SU-DHL-6 (cell line): ENCODE measurements around the gene CDYL2.

ENCODE experiments used
- H2AFZ ChIP-seq: fragments of 200-600 bp; sonication (generic); 2 replicates; pipeline ENCODE4 v1.6.1; 2014; ENCODE audit warnings: low read depth, mild to moderate bottlenecking, moderate library complexity, mixed read lengths, antibody characterized with exemption, low read length; ENCODE audit not compliant: severe bottlenecking
- H3F3A ChIP-seq: fragments of 200-600 bp; shearing (Covaris generic); 2 replicates; pipeline ENCODE4 v1.6.0; 2016; ENCODE audit warnings: antibody characterized with exemption, mild to moderate bottlenecking; ENCODE audit not compliant: insufficient read depth
- H3K27ac ChIP-seq: fragments of 200-600 bp; sonication (generic); 2 replicates; pipeline ENCODE4 v1.5.1; 2016; ENCODE audit warnings: low read depth, mild to moderate bottlenecking, low read length, moderate library complexity, mixed read lengths
- H3K27me3 ChIP-seq: fragments of 200-600 bp; sonication (generic), shearing (Covaris generic); 2 replicates; pipeline ENCODE4 v1.6.0; 2014; ENCODE audit warnings: mild to moderate bottlenecking, low read length
- H3K36me3 ChIP-seq: fragments of 200-600 bp; sonication (generic); 2 replicates; pipeline ENCODE4 v1.6.1; 2014; ENCODE audit warnings: mild to moderate bottlenecking, low read length, mixed read lengths
- H3K4me2 ChIP-seq: fragments of 300-600, 200-600 bp; shearing (Covaris generic), sonication (generic); 2 replicates; pipeline ENCODE4 v1.6.0; 2014; ENCODE audit warnings: low read length, low read depth, mild to moderate bottlenecking; ENCODE audit not compliant: poor library complexity, severe bottlenecking
- H3K4me3 ChIP-seq: fragments of 200-600 bp; sonication (generic); 2 replicates; pipeline ENCODE4 v1.5.1; 2014; ENCODE audit warnings: antibody characterized with exemption, low read length, mild to moderate bottlenecking, mixed read lengths; ENCODE audit not compliant: insufficient read depth, poor library complexity, severe bottlenecking
- H3K79me2 ChIP-seq: fragments of 200-600 bp; sonication (generic); 2 replicates; pipeline ENCODE4 v1.6.1; 2014; ENCODE audit warnings: mild to moderate bottlenecking, low read length, moderate library complexity; ENCODE audit not compliant: insufficient read depth
- H3K9ac ChIP-seq: fragments of 200-600 bp; sonication (generic); 2 replicates; pipeline ENCODE4 v1.7.0; 2014; ENCODE audit warnings: mild to moderate bottlenecking, low read length
- H3K9me2 ChIP-seq: fragments of 200-600 bp; sonication (generic); replicated peaks from 2 replicates; pipeline ENCODE4 v1.6.1; 2014; ENCODE audit warnings: low read length; ENCODE audit not compliant: insufficient read depth
- H3K9me3 ChIP-seq: fragments of 200-600 bp; sonication (generic); 2 replicates; pipeline ENCODE4 v1.6.1; 2014; ENCODE audit warnings: low read length, mixed read lengths; ENCODE audit not compliant: insufficient read depth
- H4K20me1 ChIP-seq: fragments of 200-600 bp; sonication (generic); 2 replicates; pipeline ENCODE4 v1.6.1; 2014; ENCODE audit warnings: low read depth, mild to moderate bottlenecking, antibody characterized with exemption, low read length, moderate library complexity, mixed read lengths
- EZH2phosphoT487 ChIP-seq: fragments of 200-600 bp; sonication (generic), shearing (Covaris generic); conservative IDR thresholded peaks from 2 replicates; pipeline ENCODE4 v1.6.1; 2018; ENCODE audit warnings: mild to moderate bottlenecking, antibody characterized with exemption, low read length, moderate library complexity, mixed read lengths
- TF ChIP-seq, protein P1 (sequence below): fragments of 200-600 bp; sonication (generic); IDR thresholded peaks from one replicate; pipeline ENCODE4 v1.5.1; 2017; ENCODE audit warnings: antibody characterized with exemption, mild to moderate bottlenecking, low read length, moderate library complexity; ENCODE audit not compliant: insufficient read depth, poor library complexity, severe bottlenecking

Gene CDYL2

DNA sequence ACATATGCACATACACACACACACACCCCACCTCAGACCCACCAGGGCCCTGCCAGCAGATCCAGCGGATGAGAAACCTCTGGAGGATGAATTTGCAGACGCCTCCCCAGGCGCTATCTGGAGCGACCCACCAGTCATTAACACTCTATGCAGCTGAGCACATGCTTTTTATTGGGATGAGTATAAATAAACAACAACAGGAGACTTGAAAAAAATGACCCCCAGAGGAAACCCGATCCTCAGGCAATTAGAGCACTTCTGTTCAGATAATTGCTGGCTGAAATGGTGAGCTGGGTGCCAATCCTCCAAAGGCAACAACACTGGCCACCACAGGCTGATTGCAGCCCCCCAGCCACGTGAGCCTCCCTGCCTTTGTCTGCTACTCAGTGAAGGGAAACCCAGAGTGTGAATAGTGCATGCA lies 230.7 kb downstream of the CDYL2 start:
- TF ChIP-seq EZH2phosphoT487: no peak
- TF ChIP-seq, protein P1, sequence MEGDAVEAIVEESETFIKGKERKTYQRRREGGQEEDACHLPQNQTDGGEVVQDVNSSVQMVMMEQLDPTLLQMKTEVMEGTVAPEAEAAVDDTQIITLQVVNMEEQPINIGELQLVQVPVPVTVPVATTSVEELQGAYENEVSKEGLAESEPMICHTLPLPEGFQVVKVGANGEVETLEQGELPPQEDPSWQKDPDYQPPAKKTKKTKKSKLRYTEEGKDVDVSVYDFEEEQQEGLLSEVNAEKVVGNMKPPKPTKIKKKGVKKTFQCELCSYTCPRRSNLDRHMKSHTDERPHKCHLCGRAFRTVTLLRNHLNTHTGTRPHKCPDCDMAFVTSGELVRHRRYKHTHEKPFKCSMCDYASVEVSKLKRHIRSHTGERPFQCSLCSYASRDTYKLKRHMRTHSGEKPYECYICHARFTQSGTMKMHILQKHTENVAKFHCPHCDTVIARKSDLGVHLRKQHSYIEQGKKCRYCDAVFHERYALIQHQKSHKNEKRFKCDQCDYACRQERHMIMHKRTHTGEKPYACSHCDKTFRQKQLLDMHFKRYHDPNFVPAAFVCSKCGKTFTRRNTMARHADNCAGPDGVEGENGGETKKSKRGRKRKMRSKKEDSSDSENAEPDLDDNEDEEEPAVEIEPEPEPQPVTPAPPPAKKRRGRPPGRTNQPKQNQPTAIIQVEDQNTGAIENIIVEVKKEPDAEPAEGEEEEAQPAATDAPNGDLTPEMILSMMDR: no peak
- no peaks in the 10 kb centered on the region for H4K20me1 ChIP-seq
- H3K9me2 ChIP-seq: no peaks in the 10 kb centered on the region
- no peaks in the 10 kb centered on the region for H3K36me3 ChIP-seq
- H3K27me3 ChIP-seq: no peaks in the 10 kb centered on the region
- no peak overlapping the region for H2AFZ ChIP-seq
- H3K79me2 ChIP-seq: no peaks in the 10 kb centered on the region
- no peak overlapping the region for H3K9ac ChIP-seq
- H3K4me3 ChIP-seq: no peak overlapping the region
- no peak overlapping the region for H3K4me2 ChIP-seq
- no peaks in the 10 kb centered on the region for H3F3A ChIP-seq
- H3K9me3 ChIP-seq: no peaks in the 10 kb centered on the region
- H3K27ac ChIP-seq: no peak overlapping the region

DNA sequence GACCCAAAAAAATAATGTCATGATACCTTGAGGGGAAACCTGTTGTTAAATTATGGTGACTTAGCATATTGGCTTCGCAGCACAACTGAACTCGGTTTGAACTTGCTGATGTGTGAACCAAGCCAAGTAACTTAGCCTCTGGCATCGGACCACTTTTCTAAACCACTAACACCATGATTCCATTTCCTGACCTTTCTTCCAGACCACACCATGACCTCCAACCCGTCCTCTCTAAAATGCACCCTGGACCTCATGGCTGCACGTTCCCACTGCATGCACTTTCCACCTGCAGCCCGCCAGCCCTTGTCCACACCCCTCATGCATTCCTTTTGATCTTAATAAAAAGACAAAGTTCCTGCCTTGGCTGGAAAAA lies 234.3 kb downstream of the CDYL2 start:
- no peak overlapping the region for H3K9ac ChIP-seq

DNA sequence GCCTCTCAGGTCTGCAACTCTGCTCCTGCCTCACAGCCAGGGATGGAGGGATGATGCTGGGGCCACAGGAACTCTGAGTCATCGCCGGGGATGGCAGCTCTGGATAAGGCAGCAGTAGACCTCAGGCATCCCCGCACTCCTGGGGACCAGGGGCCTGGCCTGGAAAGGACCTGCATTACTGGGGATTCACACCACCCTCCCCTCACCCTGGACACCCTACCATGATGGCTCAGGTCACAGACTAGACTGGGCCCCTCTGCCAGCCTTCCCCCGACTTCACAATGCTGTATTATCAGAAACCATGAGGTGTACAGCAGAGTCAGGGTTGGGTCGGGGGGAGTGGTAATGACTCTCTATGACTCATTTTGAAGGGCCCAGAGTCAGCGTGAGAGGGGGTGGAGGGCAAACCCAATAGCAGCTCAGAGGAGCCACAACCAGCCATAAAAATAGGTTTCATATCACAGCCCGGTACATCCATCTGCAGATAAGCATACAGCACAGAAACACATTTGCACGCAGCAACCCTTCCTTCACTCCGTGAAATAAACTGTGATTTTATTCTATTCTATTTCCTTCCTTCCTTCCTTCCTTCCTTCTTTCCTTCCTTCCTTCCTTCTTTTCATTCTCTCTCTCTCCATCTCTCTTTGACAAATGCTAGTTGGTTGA lies 234.8 kb downstream of the CDYL2 start:
- Histone ChIP-seq H3K9ac (no peak overlapping the region), H3K9me3 (no peaks in the 10 kb centered on the region)
- TF ChIP-seq, protein P1: no peak
- no peak for TF ChIP-seq EZH2phosphoT487

More for the DNA sequence above, 234.3 kb downstream of the CDYL2 start:
- Histone ChIP-seq H3K79me2 (no peaks in the 10 kb centered on the region), H3K36me3 (no peaks in the 10 kb centered on the region), H3F3A (no peaks in the 10 kb centered on the region), H4K20me1 (no peaks in the 10 kb centered on the region), H3K4me3 (no peak overlapping the region), H3K4me2 (no peak overlapping the region), H2AFZ (no peak overlapping the region), H3K9me3 (no peaks in the 10 kb centered on the region), H3K9me2 (no peaks in the 10 kb centered on the region), H3K27ac (no peak overlapping the region), H3K27me3 (no peaks in the 10 kb centered on the region; the same call in 1 of the 2 replicates)
- TF ChIP-seq, protein P1: no peak
- no peak for TF ChIP-seq EZH2phosphoT487

More for the DNA sequence above, 234.8 kb downstream of the CDYL2 start:
- H3K4me3 ChIP-seq: no peak overlapping the region
- H3K27ac ChIP-seq: no peak overlapping the region
- H3F3A ChIP-seq: no peaks in the 10 kb centered on the region
- H3K36me3 ChIP-seq: no peaks in the 10 kb centered on the region
- no peaks in the 10 kb centered on the region; the same call in 1 of the 2 replicates for H3K27me3 ChIP-seq
- H3K9me2 ChIP-seq: no peaks in the 10 kb centered on the region
- H3K4me2 ChIP-seq: no peak overlapping the region
- H2AFZ ChIP-seq: no peak overlapping the region
- H3K79me2 ChIP-seq: no peaks in the 10 kb centered on the region
- H4K20me1 ChIP-seq: no peaks in the 10 kb centered on the region
